Cerebellar nuclear complex (tissue), 1 donor: Measurements from ENCODE around the gene JAM3.
A peak's percentile ranks its signal among the peaks of the same experiment; 100 is the strongest.
"Not testable (repeated sequence)": the region's sequence is repeated elsewhere in the genome, so short reads cannot be mapped to it uniquely, and the experiment has no call there.

ENCODE experiments used
- DNase-seq, 2 experiments: peaks; one replicate each; lab custom pipeline; 2025; lab: John Stamatoyannopoulos, UW

JAM3 gene

GRCh38 chr11:134101282-134101681 lies 32.4 kb downstream of the JAM3 start:
- DNase-seq, result no peak

- no peak for DNase-seq
These were observed 41.5 kb downstream of the JAM3 start for GRCh38 chr11:134110252-134110815.

- not testable (repeated sequence) for DNase-seq
These were observed 44.9 kb downstream of the JAM3 start for GRCh38 chr11:134113787-134114186.

- DNase-seq, result no peak
These were observed 47.3 kb downstream of the JAM3 start for GRCh38 chr11:134116210-134116609.

- no peak for DNase-seq
These were observed 49.1 kb downstream of the JAM3 start for GRCh38 chr11:134118006-134118405.

GRCh38 chr11:134119094-134119493 lies 50.2 kb downstream of the JAM3 start:
- no peak for DNase-seq

GRCh38 chr11:134120143-134120850 lies 51.4 kb downstream of the JAM3 start:
- no peak for DNase-seq

- DNase-seq, result no peak
These were observed 52.2 kb downstream of the JAM3 start for GRCh38 chr11:134120921-134121526.

- no peak for DNase-seq
These were observed 56.0 kb downstream of the JAM3 start for GRCh38 chr11:134124660-134125451.

- no peak for DNase-seq
These were observed 56.6 kb downstream of the JAM3 start for GRCh38 chr11:134125507-134125906.

GRCh38 chr11:134126217-134126822 lies 57.4 kb downstream of the JAM3 start:
- no peak for DNase-seq

- no peak for DNase-seq
These were observed 62.9 kb downstream of the JAM3 start for GRCh38 chr11:134131628-134132244.

GRCh38 chr11:134132808-134133207 lies 63.9 kb downstream of the JAM3 start:
- no peak for DNase-seq

- DNase-seq, result no peak
These were observed 65.3 kb downstream of the JAM3 start for GRCh38 chr11:134134167-134134566.

- no peak for DNase-seq
These were observed 69.5 kb downstream of the JAM3 start for GRCh38 chr11:134138376-134138775.

- DNase-seq, result no peak
These were observed 70.5 kb downstream of the JAM3 start for GRCh38 chr11:134139303-134139872.

GRCh38 chr11:134139873-134140331 lies 71.0 kb downstream of the JAM3 start:
- peak in 1 of 2 experiments; percentile 43 for DNase-seq

- no peak for DNase-seq
These were observed 72.2 kb downstream of the JAM3 start for GRCh38 chr11:134140961-134141490.

GRCh38 chr11:134142536-134142935 lies 73.7 kb downstream of the JAM3 start:
- DNase-seq, result no peak

- no peak for DNase-seq
These were observed 74.9 kb downstream of the JAM3 start for GRCh38 chr11:134143801-134144200.

- DNase-seq, result no peak
These were observed 75.9 kb downstream of the JAM3 start for GRCh38 chr11:134144744-134145143.
